Measurements from ENCODE around the gene ELMO3. TPM values are rescaled to one million over a fixed set of nuclear protein-coding genes. Genes with fewer than 3 reads are reported as not detected.

ELMO3 gene
- total and polyA plus RNA-seq, 2 of the 13 experiments (the other 11 are each of a cell fraction or from before 2014, with no cell fraction given) = 2.6 to 4.0 TPM

DNA sequence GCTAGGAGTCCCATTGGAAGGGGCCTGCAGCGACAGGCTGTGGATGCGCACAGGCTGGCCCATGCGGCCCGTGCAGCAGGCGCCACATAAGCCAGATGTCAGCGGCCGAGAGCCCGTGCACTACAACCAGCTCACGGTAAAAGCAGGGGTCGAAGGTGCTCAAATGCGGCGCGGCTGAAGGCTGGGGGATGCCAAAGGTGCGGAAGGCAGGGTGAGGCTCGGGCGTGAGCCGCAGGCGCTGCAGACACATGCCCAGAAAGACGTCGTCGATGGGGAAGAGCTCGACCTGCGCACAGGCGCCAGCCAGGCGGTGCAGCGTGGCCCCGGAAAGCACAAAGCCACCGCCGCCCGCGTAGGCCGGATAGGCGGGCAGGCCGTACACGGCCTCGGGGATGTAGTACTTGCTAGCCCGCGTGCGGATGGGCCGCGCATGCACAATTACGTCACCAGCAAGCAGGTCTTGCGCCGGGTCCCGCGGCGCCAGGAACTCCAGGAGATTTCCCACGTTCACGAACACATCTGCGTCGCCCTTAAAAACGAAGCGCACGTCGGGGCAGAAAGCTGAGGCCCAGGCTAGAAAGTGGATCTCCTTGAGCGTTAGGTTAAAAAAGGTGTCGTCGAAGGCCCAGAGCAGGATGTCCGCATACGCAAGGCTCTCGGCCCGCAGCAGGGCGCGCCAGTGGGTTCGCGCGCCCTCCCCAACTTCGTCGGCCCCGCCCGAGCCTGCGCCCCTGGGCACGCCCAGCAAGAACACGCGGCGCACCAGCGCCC is 49.5 kb upstream of the ELMO3 start (continued):
- TF ChIP-seq, protein P1, sequence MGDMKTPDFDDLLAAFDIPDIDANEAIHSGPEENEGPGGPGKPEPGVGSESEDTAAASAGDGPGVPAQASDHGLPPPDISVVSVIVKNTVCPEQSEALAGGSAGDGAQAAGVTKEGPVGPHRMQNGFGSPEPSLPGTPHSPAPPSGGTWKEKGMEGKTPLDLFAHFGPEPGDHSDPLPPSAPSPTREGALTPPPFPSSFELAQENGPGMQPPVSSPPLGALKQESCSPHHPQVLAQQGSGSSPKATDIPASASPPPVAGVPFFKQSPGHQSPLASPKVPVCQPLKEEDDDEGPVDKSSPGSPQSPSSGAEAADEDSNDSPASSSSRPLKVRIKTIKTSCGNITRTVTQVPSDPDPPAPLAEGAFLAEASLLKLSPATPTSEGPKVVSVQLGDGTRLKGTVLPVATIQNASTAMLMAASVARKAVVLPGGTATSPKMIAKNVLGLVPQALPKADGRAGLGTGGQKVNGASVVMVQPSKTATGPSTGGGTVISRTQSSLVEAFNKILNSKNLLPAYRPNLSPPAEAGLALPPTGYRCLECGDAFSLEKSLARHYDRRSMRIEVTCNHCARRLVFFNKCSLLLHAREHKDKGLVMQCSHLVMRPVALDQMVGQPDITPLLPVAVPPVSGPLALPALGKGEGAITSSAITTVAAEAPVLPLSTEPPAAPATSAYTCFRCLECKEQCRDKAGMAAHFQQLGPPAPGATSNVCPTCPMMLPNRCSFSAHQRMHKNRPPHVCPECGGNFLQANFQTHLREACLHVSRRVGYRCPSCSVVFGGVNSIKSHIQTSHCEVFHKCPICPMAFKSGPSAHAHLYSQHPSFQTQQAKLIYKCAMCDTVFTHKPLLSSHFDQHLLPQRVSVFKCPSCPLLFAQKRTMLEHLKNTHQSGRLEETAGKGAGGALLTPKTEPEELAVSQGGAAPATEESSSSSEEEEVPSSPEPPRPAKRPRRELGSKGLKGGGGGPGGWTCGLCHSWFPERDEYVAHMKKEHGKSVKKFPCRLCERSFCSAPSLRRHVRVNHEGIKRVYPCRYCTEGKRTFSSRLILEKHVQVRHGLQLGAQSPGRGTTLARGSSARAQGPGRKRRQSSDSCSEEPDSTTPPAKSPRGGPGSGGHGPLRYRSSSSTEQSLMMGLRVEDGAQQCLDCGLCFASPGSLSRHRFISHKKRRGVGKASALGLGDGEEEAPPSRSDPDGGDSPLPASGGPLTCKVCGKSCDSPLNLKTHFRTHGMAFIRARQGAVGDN (CRISPR knock-in tag; IDR thresholded peaks at IDR 0.05) = peak; percentile 53; the same call in 1 of the 2 replicates
- TF ChIP-seq SALL1 (CRISPR knock-in tag; IDR thresholded peaks at IDR 0.05) (no peak), IRX3 (CRISPR knock-in tag; IDR thresholded peaks at IDR 0.05; ENCODE audit: borderline replicate concordance, low read depth) (no peak), HNRNPL (IDR thresholded peaks at IDR 0.05; ENCODE audit: low read depth, low read length) (0 out of 2 replicates have a peak, but pooled peaks have one; percentile 57), ZNF709 (CRISPR knock-in tag; IDR thresholded peaks at IDR 0.05) (0 out of 2 replicates have a peak, but pooled peaks have one; percentile 46), ZBTB20 (CRISPR knock-in tag; IDR thresholded peaks at IDR 0.05; ENCODE audit: borderline replicate concordance, low read depth) (0 out of 2 replicates have a peak, but pooled peaks have one; percentile 27), ZSCAN25 (CRISPR knock-in tag; IDR thresholded peaks at IDR 0.05) (no peak)
- TF ChIP-seq, protein P2, sequence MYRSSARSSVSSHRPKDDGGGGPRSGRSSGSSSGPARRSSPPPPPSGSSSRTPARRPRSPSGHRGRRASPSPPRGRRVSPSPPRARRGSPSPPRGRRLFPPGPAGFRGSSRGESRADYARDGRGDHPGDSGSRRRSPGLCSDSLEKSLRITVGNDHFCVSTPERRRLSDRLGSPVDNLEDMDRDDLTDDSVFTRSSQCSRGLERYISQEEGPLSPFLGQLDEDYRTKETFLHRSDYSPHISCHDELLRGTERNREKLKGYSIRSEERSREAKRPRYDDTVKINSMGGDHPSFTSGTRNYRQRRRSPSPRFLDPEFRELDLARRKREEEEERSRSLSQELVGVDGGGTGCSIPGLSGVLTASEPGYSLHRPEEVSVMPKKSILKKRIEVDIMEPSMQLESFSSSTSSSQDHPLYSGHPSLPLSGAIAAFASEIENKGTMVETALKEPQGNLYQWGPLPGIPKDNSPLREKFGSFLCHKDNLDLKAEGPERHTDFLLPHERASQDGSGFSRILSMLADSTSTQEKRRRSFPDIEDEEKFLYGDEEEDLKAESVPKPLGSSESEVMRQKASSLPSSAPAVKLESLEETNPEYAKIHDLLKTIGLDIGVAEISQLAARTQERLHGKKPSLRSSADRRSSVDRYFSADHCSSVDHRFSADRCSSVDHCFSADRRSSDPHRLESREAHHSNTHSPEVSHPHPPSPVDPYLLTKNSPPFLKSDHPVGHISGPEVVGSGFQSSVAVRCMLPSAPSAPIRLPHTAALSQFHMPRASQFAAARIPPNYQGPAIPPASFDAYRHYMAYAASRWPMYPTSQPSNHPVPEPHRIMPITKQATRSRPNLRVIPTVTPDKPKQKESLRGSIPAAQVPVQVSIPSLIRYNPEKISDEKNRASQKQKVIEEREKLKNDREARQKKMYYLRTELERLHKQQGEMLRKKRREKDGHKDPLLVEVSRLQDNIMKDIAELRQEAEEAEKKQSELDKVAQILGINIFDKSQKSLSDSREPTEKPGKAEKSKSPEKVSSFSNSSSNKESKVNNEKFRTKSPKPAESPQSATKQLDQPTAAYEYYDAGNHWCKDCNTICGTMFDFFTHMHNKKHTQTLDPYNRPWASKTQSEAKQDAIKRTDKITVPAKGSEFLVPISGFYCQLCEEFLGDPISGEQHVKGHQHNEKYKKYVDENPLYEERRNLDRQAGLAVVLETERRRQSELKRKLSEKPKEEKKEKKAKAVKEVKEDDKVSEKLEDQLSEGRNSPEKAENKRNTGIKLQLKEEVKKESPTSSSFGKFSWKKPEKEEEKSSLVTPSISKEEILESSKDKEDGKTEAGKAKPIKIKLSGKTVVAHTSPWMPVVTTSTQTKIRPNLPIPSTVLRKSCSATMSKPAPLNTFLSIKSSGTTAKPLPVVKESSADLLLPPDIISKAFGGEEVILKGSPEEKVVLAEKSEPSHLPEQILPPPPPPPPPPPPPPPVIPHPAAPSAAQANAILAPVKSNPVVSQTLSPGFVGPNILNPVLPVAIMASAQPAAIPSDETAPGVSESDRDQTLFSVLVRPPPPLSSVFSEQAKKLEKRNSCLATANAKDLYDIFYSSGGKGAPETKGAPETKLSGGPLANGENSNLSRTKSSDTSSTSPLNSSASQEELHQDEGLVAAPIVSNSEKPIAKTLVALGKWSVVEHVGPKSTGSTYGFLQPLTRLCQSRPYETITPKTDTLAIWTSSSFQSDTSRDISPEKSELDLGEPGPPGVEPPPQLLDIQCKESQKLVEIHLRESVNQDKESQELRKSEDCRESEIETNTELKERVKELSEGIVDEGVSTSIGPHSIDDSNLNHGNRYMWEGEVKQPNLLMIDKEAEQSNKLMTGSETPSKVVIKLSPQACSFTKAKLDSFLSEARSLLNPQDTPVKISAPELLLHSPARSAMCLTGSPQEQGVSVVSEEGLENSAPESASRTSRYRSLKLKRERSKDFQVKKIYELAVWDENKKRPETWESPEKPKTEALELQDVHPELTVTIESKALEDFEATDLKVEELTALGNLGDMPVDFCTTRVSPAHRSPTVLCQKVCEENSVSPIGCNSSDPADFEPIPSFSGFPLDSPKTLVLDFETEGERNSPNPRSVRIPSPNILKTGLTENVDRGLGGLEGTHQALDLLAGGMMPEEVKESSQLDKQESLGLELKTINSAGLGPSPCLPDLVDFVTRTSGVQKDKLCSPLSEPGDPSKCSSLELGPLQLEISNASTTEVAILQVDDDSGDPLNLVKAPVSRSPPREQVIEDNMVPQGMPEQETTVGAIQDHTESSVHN (CRISPR knock-in tag; IDR thresholded peaks at IDR 0.05) = no peak

Measured in HepG2 (cell line).